SK-N-SH treated with all-trans-retinoic acid at 6 μM for 48 hours (cell line): ENCODE measurements around the gene SSR1.
"Not testable (repeated sequence)": the region's sequence is repeated elsewhere in the genome, so short reads cannot be mapped to it uniquely, and the experiment has no call there.

Experiments
- ATAC-seq: fragments of 200-7000 bp; cut with Tn5 transposase; 3 replicates; pipeline ENCODE4 v1.9.1; 2020; ENCODE audit warnings: mild to moderate bottlenecking, moderate library complexity
- ARNTL ChIP-seq: fragments of 450-650 bp; formaldehyde crosslinking; IDR thresholded peaks from 2 replicates; pipeline ENCODE4 v1.5.0; 2020; ENCODE audit warnings: low read depth, mild to moderate bottlenecking, moderate library complexity, borderline replicate concordance
- BACH2 ChIP-seq: fragments of 250-450 bp; sonication (Bioruptor Pico); IDR thresholded peaks from 2 replicates; pipeline ENCODE4 v1.9.0; 2021; ENCODE audit warnings: mild to moderate bottlenecking, borderline replicate concordance
- CREB5 ChIP-seq: fragments of 250-450 bp; sonication (Bioruptor Pico); IDR thresholded peaks from 2 replicates; pipeline ENCODE4 v1.5.1; 2020; ENCODE audit warnings: low read depth, mild to moderate bottlenecking, moderate library complexity
- CSDC2 ChIP-seq: fragments of 250-450 bp; sonication (Bioruptor Pico); IDR thresholded peaks from 2 replicates; pipeline ENCODE4 v1.5.0; 2020; ENCODE audit warnings: mild to moderate bottlenecking, moderate library complexity
- ESRRG ChIP-seq: fragments of 250-450 bp; sonication (Bioruptor Pico); IDR thresholded peaks from 2 replicates; pipeline ENCODE4 v1.6.1; 2021; ENCODE audit warnings: mild to moderate bottlenecking
- GLIS3 ChIP-seq: fragments of 250-450 bp; sonication (Bioruptor Pico); IDR thresholded peaks from 2 replicates; pipeline ENCODE4 v1.5.0; 2020; ENCODE audit warnings: mild to moderate bottlenecking, moderate library complexity
- ISL1 ChIP-seq: fragments of 250-450 bp; sonication (Bioruptor Pico); IDR thresholded peaks from 2 replicates; pipeline ENCODE4 v2.1.2; 2022; ENCODE audit warnings: mild to moderate bottlenecking, moderate library complexity
- OSR1 ChIP-seq: fragments of 250-450 bp; sonication (Bioruptor Pico); IDR thresholded peaks from 2 replicates; pipeline ENCODE4 v1.8.0; 2022; ENCODE audit warnings: moderate library complexity, mild to moderate bottlenecking, inconsistent platforms
- POU6F1 ChIP-seq: fragments of 250-450 bp; sonication (Bioruptor Pico); IDR thresholded peaks from 2 replicates; pipeline ENCODE4 v1.8.0; 2021; ENCODE audit warnings: low read depth, mild to moderate bottlenecking, moderate library complexity, borderline replicate concordance
- PPARA ChIP-seq: fragments of 250-450 bp; sonication (Bioruptor Pico); IDR thresholded peaks from 2 replicates; pipeline ENCODE4 v1.5.0; 2020; ENCODE audit warnings: mild to moderate bottlenecking, borderline replicate concordance
- RARB ChIP-seq: fragments of 250-450 bp; sonication (Bioruptor Pico); IDR thresholded peaks from 2 replicates; pipeline ENCODE4 v1.8.0; 2021; ENCODE audit warnings: mild to moderate bottlenecking, moderate library complexity
- SNAI2 ChIP-seq: fragments of 250-450 bp; sonication (Bioruptor Pico); IDR thresholded peaks from 2 replicates; pipeline ENCODE4 v1.5.0; 2020; ENCODE audit warnings: mild to moderate bottlenecking, moderate library complexity
- TCF4 ChIP-seq: fragments of 250-450 bp; sonication (Bioruptor Pico); IDR thresholded peaks from 2 replicates; pipeline ENCODE4 v1.8.0; 2021; ENCODE audit warnings: mild to moderate bottlenecking, moderate library complexity, borderline replicate concordance
- TOX ChIP-seq: fragments of 250-450 bp; sonication (Bioruptor Pico); IDR thresholded peaks from 2 replicates; pipeline ENCODE4 v1.8.0; 2021; ENCODE audit warnings: mild to moderate bottlenecking, moderate library complexity, borderline replicate concordance
- ZC3H10 ChIP-seq: fragments of 250-450 bp; sonication (Bioruptor Pico); IDR thresholded peaks from 2 replicates; pipeline ENCODE4 v1.5.1; 2021; ENCODE audit warnings: mild to moderate bottlenecking, moderate library complexity
- ZFP3 ChIP-seq: fragments of 250-450 bp; sonication (Bioruptor Pico); IDR thresholded peaks from 2 replicates; pipeline ENCODE4 v1.5.0; 2020; ENCODE audit warnings: mild to moderate bottlenecking, moderate library complexity
- ZFP30 ChIP-seq: fragments of 450-650 bp; formaldehyde crosslinking; IDR thresholded peaks from 2 replicates; pipeline ENCODE4 v1.5.0; 2022; ENCODE audit warnings: mild to moderate bottlenecking, moderate library complexity
- ZNF565 ChIP-seq: fragments of 450-650 bp; formaldehyde crosslinking; conservative IDR thresholded peaks from 2 replicates; pipeline ENCODE4 v1.5.0; 2020; ENCODE audit warnings: low read depth, mild to moderate bottlenecking, moderate library complexity
- ZNF70 ChIP-seq: fragments of 450-650 bp; formaldehyde crosslinking; IDR thresholded peaks from 2 replicates; pipeline ENCODE4 v1.5.0; 2020; ENCODE audit warnings: mild to moderate bottlenecking, moderate library complexity
- ZNF8 ChIP-seq: fragments of 450-650 bp; formaldehyde crosslinking; IDR thresholded peaks from 2 replicates; pipeline ENCODE4 v1.5.0; 2020; ENCODE audit warnings: mild to moderate bottlenecking, moderate library complexity
- TF ChIP-seq, protein P1 (sequence below): fragments of 250-450 bp; sonication (Bioruptor Pico); IDR thresholded peaks from 2 replicates; pipeline ENCODE4 v1.5.0; 2020; ENCODE audit warnings: mild to moderate bottlenecking, moderate library complexity
- TF ChIP-seq, protein P2 (sequence below): fragments of 250-450 bp; sonication (Bioruptor Pico); IDR thresholded peaks from 2 replicates; pipeline ENCODE4 v1.5.1; 2021; ENCODE audit warnings: mild to moderate bottlenecking, moderate library complexity
- TF ChIP-seq, protein P3 (sequence below): fragments of 250-450 bp; sonication (Bioruptor Pico); IDR thresholded peaks from 2 replicates; pipeline ENCODE4 v1.8.0; 2020; ENCODE audit warnings: mild to moderate bottlenecking, moderate library complexity, borderline replicate concordance

Gene SSR1

DNA sequence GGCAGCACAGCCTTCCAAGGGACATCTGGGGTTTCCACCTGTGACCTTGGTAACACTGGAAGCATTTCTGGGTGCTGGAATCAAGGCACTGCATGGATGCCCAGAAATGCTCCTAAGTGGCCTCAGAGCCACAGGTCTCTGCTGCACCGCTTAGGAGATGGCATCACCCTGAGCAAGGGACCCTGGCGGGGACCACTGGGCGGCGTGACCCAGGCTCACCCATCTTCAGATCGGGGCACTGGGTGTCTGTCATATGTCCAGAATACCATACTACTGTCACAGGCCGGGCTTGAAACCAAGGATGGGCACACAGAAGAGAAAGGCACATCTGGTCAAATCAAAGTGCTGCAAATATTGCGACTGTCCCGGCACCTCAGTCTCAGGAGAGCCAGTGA, 45.9 kb downstream of the SSR1 start:
- no peak for ATAC-seq
- TF ChIP-seq CREB5 (CRISPR knock-in tag) (no peak), TOX (CRISPR knock-in tag) (no peak), PPARA (CRISPR knock-in tag) (no peak), ZNF70 (no peak), ARNTL (CRISPR knock-in tag) (no peak), BACH2 (no peak), SNAI2 (CRISPR knock-in tag) (no peak), ZFP30 (CRISPR knock-in tag) (no peak), TCF4 (CRISPR knock-in tag) (no peak), ZNF565 (CRISPR knock-in tag) (no peak), ISL1 (no peak), ZNF8 (CRISPR knock-in tag) (no peak), CSDC2 (CRISPR knock-in tag) (no peak), ESRRG (CRISPR knock-in tag) (no peak), GLIS3 (CRISPR knock-in tag) (no peak), RARB (no peak)
- TF ChIP-seq, protein P1, sequence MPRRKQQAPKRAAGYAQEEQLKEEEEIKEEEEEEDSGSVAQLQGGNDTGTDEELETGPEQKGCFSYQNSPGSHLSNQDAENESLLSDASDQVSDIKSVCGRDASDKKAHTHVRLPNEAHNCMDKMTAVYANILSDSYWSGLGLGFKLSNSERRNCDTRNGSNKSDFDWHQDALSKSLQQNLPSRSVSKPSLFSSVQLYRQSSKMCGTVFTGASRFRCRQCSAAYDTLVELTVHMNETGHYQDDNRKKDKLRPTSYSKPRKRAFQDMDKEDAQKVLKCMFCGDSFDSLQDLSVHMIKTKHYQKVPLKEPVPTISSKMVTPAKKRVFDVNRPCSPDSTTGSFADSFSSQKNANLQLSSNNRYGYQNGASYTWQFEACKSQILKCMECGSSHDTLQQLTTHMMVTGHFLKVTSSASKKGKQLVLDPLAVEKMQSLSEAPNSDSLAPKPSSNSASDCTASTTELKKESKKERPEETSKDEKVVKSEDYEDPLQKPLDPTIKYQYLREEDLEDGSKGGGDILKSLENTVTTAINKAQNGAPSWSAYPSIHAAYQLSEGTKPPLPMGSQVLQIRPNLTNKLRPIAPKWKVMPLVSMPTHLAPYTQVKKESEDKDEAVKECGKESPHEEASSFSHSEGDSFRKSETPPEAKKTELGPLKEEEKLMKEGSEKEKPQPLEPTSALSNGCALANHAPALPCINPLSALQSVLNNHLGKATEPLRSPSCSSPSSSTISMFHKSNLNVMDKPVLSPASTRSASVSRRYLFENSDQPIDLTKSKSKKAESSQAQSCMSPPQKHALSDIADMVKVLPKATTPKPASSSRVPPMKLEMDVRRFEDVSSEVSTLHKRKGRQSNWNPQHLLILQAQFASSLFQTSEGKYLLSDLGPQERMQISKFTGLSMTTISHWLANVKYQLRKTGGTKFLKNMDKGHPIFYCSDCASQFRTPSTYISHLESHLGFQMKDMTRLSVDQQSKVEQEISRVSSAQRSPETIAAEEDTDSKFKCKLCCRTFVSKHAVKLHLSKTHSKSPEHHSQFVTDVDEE (CRISPR knock-in tag) = no peak
- TF ChIP-seq, protein P2, sequence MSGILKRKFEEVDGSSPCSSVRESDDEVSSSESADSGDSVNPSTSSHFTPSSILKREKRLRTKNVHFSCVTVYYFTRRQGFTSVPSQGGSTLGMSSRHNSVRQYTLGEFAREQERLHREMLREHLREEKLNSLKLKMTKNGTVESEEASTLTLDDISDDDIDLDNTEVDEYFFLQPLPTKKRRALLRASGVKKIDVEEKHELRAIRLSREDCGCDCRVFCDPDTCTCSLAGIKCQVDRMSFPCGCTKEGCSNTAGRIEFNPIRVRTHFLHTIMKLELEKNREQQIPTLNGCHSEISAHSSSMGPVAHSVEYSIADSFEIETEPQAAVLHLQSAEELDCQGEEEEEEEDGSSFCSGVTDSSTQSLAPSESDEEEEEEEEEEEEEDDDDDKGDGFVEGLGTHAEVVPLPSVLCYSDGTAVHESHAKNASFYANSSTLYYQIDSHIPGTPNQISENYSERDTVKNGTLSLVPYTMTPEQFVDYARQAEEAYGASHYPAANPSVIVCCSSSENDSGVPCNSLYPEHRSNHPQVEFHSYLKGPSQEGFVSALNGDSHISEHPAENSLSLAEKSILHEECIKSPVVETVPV = no peak

DNA sequence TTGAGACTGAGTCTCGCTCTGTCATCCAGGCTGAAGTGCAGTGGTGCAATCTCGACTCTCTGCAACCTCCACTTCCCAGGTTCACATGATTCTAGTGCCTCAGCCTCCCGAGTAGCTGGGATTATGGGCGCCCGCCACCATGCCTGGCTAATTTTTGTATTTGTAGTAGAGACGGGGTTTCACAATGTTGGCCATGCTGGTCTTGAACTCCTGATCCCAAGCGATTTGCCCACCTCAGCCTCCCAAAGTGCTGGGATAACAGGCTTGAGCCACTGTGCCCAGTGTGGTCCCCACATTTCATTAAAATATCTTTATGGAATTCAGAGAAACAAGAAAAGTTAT, 47.6 kb downstream of the SSR1 start:
- ATAC-seq = not testable (repeated sequence)

GRCh38 chr6:7264686-7265384, 48.2 kb downstream of the SSR1 start:
- TF ChIP-seq CSDC2 (CRISPR knock-in tag) (no peak), POU6F1 (CRISPR knock-in tag) (no peak)
- no peak for ATAC-seq

DNA sequence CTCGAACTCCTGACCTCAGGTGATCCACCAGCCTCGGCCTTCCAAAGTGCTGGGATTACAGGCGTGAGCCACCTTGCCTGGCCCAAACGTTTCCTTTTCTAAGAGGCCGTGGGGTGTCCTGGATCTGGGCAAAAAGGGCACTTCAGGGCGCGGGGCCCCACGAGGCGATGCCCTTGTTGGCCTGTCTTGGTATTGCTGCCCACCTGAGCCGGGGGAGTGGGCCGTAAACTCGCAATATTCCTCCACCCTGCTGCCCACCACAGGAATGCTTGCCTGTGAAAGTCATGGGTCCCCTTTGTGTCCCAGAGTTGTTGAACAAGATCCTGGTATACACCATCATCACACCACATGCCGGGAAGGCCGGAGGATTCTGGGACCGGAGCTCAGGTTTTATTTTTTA, 49.0 kb downstream of the SSR1 start:
- TF ChIP-seq ZFP3 (CRISPR knock-in tag) (no peak), TOX (CRISPR knock-in tag) (no peak), PPARA (CRISPR knock-in tag) (no peak), GLIS3 (CRISPR knock-in tag) (no peak), OSR1 (CRISPR knock-in tag) (no peak), ESRRG (CRISPR knock-in tag) (no peak), SNAI2 (CRISPR knock-in tag) (no peak), TCF4 (CRISPR knock-in tag) (no peak), ISL1 (no peak), CSDC2 (CRISPR knock-in tag) (no peak), POU6F1 (CRISPR knock-in tag) (no peak), ZC3H10 (no peak)
- TF ChIP-seq, protein P3, sequence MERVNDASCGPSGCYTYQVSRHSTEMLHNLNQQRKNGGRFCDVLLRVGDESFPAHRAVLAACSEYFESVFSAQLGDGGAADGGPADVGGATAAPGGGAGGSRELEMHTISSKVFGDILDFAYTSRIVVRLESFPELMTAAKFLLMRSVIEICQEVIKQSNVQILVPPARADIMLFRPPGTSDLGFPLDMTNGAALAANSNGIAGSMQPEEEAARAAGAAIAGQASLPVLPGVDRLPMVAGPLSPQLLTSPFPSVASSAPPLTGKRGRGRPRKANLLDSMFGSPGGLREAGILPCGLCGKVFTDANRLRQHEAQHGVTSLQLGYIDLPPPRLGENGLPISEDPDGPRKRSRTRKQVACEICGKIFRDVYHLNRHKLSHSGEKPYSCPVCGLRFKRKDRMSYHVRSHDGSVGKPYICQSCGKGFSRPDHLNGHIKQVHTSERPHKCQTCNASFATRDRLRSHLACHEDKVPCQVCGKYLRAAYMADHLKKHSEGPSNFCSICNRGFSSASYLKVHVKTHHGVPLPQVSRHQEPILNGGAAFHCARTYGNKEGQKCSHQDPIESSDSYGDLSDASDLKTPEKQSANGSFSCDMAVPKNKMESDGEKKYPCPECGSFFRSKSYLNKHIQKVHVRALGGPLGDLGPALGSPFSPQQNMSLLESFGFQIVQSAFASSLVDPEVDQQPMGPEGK = no peak
- TF ChIP-seq, protein P2 = no peak
- no peak for ATAC-seq

- ATAC-seq = not testable (repeated sequence)
Observed at GRCh38 chr6:7263519-7263805, 49.5 kb downstream of the SSR1 start.
